SK-N-MC (cell line): ENCODE data around the gene S1PR2.
"Not testable (repeated sequence)": the region's sequence is repeated elsewhere in the genome, so short reads cannot be mapped to it uniquely, and the experiment has no call there.

Experiments used
- DNase-seq: peaks from one replicate; pipeline ENCODE4 v3.0.0-alpha.2; 2011; ENCODE audit warnings: low read depth, low spot score
- H3K27ac ChIP-seq: fragments of 200-600 bp; sonication (generic); 2 replicates; pipeline ENCODE4 v1.5.1; 2016; ENCODE audit warnings: mixed run types
- H3K36me3 ChIP-seq: fragments of 200-600 bp; sonication (generic); 2 replicates; pipeline ENCODE4 v1.6.1; 2017; ENCODE audit warnings: antibody characterized with exemption, low read length, mixed read lengths; ENCODE audit not compliant: insufficient read depth
- H3K4me3 ChIP-seq: fragments of 200-600 bp; sonication (generic); 2 replicates; pipeline ENCODE4 v1.5.1; 2016
- H3K9ac ChIP-seq: fragments of 200-600 bp; sonication (generic); 2 replicates; pipeline ENCODE4 v1.8.0; 2017; ENCODE audit warnings: mixed run types, mixed read lengths; ENCODE audit not compliant: insufficient read length
- H3K9me3 ChIP-seq: fragments of 200-600 bp; sonication (generic); 2 replicates; pipeline ENCODE4 v1.6.1; 2017; ENCODE audit warnings: low read depth, mild to moderate bottlenecking, antibody characterized with exemption, low read length, moderate library complexity, mixed read lengths
- EZH2 ChIP-seq: fragments of 200-600 bp; sonication (generic); IDR thresholded peaks from one replicate; pipeline ENCODE4 v1.6.1; 2017; ENCODE audit warnings: antibody characterized with exemption
- FOXP2 ChIP-seq: optimal IDR thresholded peaks from 2 replicates; pipeline ENCODE3; 2011; ENCODE audit warnings: mild to moderate bottlenecking, moderate library complexity; ENCODE audit not compliant: insufficient read depth; ENCODE audit errors: extremely low read length, control extremely low read depth
- POLR2AphosphoS5 ChIP-seq: IDR thresholded peaks from 2 replicates; pipeline ENCODE4 v1.6.1; 2012; ENCODE audit warnings: mild to moderate bottlenecking, low read depth, low read length, borderline replicate concordance

The S1PR2 gene

GRCh38 chr19:10238172-10238783 is 7.1 kb upstream of the S1PR2 start:
- Histone ChIP-seq H3K27ac (no peak overlapping the region), H3K9me3 (no peaks in the 10 kb centered on the region), H3K36me3 (no peaks in the 10 kb centered on the region), H3K9ac (no peak overlapping the region), H3K4me3 (no peak overlapping the region)
- DNase-seq = no peak
- TF ChIP-seq FOXP2 = no peak
- TF ChIP-seq EZH2 = no peak
- no peak for TF ChIP-seq POLR2AphosphoS5

GRCh38 chr19:10237702-10238101 is 6.6 kb upstream of the S1PR2 start:
- no peaks in the 10 kb centered on the region for H3K9me3 ChIP-seq
- H3K9ac ChIP-seq = no peak overlapping the region
- H3K27ac ChIP-seq = no peak overlapping the region
- no peak overlapping the region for H3K4me3 ChIP-seq
- no peaks in the 10 kb centered on the region for H3K36me3 ChIP-seq
- TF ChIP-seq FOXP2 (no peak), POLR2AphosphoS5 (no peak), EZH2 (no peak)
- DNase-seq = no peak

- H3K36me3 ChIP-seq, H3K9ac ChIP-seq, DNase-seq, H3K4me3 ChIP-seq, H3K27ac ChIP-seq, H3K9me3 ChIP-seq: not testable (repeated sequence)
These were observed 4.3 kb upstream of the S1PR2 start for GRCh38 chr19:10235409-10235808.

GRCh38 chr19:10235003-10235402 is 3.9 kb upstream of the S1PR2 start:
- no peak overlapping the region for H3K4me3 ChIP-seq
- no peaks in the 10 kb centered on the region for H3K9me3 ChIP-seq
- H3K9ac ChIP-seq = no peak overlapping the region
- no peaks in the 10 kb centered on the region for H3K36me3 ChIP-seq
- TF ChIP-seq EZH2 (no peak), POLR2AphosphoS5 (no peak), FOXP2 (no peak)
- DNase-seq = no peak
- no peak overlapping the region for H3K27ac ChIP-seq

DNA sequence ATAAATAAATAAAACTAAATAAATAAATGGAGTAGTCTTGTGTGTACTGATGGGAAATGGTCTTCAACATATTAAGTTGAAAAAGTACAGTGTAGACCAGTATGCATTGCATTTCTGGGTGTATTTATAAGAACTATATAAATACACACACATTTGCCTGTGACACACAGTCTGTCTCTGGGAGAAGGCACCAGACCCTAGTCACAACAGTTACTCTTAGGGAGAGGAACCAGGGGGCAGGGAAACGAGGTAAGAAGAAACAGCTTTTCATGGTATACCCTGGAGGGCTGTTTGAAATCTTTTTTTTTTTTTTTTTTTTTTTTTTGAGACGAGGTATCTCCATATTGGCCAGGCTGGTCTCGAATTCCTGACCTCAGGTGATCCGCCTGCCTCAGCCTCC is 2.8 kb upstream of the S1PR2 start:
- Histone ChIP-seq H3K27ac (no peak overlapping the region), H3K4me3 (no peak overlapping the region), H3K9ac (no peak overlapping the region), H3K36me3 (no peaks in the 10 kb centered on the region), H3K9me3 (no peaks in the 10 kb centered on the region)
- DNase-seq = no peak
- TF ChIP-seq EZH2 (no peak), FOXP2 (no peak), POLR2AphosphoS5 (no peak)

DNA sequence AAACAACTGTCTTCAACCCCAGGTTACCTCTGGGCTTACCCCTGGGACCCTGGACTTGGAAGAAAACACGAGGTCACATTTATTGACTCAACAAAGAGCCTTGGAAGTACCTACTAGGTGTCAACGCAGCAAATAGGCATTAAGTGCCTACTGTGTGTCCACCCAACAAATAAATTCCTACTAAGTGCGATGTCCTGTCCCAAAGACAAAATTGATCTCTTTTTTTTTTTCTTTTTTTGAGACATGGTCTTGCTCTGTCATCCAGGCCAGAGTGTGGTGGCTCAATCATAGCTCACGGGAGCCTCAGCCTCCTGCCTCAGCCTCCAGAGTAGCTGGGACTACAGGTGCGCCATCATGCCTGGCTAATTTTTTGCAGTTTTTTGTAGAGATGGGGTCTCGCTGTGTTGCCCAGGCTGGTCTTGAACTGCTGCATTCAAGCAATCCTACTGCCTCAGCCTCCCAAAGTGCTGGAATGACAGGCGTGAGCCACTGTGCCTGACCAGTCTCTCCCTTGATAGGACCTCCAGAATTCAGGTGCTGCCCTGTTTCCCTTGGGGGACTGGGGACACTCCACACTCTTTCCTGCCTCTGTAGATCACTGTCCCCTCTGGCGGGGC is 589 bp upstream of the S1PR2 start:
- H3K4me3 ChIP-seq = peak overlapping the region; percentile 88
- TF ChIP-seq FOXP2 (no peak), EZH2 (no peak), POLR2AphosphoS5 (no peak)
- no peaks in the 10 kb centered on the region for H3K36me3 ChIP-seq
- H3K9ac ChIP-seq = peak overlapping the region; percentile 73
- DNase-seq = no peak
- H3K27ac ChIP-seq = no peak overlapping the region
- no peaks in the 10 kb centered on the region for H3K9me3 ChIP-seq

DNA sequence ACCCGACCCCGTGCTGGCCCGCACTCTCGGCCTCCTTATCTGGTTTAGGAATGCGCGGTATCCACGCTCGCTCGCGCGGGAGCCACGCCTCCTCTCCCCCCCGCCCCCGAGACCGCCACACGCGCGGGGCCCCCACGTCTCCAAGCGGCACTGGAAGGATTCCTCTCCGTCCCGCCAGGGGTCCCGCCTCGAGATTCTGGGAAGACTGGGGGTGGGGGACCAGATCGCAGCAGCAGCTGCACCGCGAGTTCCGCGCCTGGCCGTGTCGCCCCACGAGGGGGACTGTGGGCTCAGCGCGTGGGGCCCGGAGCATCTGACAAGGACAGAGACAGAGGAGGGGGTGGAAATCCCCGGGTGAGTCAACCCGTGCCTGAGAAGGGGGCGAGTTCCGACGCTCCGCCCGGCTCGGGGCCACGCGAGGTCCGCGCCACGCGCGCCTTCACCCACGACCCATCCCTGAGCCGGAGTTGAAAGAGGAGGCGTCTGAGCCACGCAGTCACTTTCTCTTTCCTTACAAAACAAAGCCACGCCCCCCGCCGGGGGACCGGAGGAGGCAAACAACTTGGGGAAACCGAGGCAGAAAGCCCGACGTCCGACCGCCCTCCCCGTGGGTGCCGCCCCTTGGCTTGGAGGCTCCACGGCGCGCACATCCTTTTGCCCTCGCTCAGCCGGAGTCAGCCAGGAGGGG is 814 bp downstream of the S1PR2 start:
- TF ChIP-seq FOXP2 = no peak
- no peak for TF ChIP-seq POLR2AphosphoS5
- no peak for TF ChIP-seq EZH2
- Histone ChIP-seq H3K9ac (peak overlapping the region; percentile 73), H3K4me3 (peak overlapping the region; percentile 88), H3K36me3 (no peaks in the 10 kb centered on the region), H3K9me3 (no peaks in the 10 kb centered on the region), H3K27ac (no peak overlapping the region)
- DNase-seq = no peak

DNA sequence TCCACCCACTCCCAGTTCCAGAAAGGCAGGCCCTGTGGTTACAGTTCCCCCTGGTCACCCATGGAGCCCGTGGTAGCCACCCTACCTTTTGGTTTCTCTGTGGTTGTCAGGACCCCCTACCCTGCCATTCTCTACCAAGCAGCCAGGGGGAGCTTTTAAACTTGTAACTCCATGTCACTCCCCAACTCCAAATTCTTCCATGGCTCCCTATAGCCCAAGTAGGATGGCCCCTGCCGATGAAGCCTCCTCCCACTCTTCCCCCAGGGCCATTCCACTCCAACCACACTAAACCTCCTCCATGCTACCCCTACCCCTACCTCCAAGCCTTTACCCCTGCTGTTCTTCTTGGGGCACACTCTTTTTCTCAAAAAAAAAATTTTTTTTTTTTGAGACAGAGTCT is 2.2 kb downstream of the S1PR2 start:
- H3K4me3 ChIP-seq = no peak overlapping the region
- TF ChIP-seq EZH2 = no peak
- no peak for TF ChIP-seq POLR2AphosphoS5
- no peak for TF ChIP-seq FOXP2
- no peaks in the 10 kb centered on the region; the same call in 1 of the 2 replicates for H3K36me3 ChIP-seq
- H3K9ac ChIP-seq = no peak overlapping the region
- H3K27ac ChIP-seq = no peak overlapping the region
- H3K9me3 ChIP-seq = no peaks in the 10 kb centered on the region
- DNase-seq = no peak
